HG03378 (cell line): Measurements from ENCODE around the gene VSIR.

Source experiments
- ATAC-seq: cut with Tn5 transposase; IDR thresholded peaks from one replicate; pipeline ENCODE4 v1.9.1; 2021; ENCODE audit warnings: mild to moderate bottlenecking, moderate library complexity; ENCODE audit not compliant: unreplicated experiment

VSIR gene

DNA sequence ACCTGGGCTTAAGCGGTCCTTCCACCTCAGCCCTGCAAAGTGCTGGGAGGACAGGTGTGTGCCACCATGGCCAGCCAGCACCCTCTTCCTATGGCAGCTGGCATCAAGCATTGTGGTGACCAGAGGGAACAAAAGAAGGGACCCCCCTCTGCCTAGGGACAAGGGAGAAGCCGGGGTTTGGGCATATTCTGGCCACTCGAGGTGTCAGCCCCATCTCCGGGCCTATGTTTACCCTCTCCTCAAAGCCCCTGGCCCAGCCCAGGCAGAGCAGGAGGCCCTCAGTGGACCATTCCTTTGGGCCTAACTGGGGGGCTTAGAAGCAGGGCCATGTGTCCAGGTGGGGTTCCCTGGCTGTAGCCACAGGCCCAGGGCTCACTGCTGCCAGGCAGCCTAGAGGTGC, 23.9 kb downstream of the VSIR start:
- ATAC-seq, result no peak

- ATAC-seq, result no peak
Observed at GRCh38 chr10:71748671-71749191, 24.6 kb downstream of the VSIR start.

DNA sequence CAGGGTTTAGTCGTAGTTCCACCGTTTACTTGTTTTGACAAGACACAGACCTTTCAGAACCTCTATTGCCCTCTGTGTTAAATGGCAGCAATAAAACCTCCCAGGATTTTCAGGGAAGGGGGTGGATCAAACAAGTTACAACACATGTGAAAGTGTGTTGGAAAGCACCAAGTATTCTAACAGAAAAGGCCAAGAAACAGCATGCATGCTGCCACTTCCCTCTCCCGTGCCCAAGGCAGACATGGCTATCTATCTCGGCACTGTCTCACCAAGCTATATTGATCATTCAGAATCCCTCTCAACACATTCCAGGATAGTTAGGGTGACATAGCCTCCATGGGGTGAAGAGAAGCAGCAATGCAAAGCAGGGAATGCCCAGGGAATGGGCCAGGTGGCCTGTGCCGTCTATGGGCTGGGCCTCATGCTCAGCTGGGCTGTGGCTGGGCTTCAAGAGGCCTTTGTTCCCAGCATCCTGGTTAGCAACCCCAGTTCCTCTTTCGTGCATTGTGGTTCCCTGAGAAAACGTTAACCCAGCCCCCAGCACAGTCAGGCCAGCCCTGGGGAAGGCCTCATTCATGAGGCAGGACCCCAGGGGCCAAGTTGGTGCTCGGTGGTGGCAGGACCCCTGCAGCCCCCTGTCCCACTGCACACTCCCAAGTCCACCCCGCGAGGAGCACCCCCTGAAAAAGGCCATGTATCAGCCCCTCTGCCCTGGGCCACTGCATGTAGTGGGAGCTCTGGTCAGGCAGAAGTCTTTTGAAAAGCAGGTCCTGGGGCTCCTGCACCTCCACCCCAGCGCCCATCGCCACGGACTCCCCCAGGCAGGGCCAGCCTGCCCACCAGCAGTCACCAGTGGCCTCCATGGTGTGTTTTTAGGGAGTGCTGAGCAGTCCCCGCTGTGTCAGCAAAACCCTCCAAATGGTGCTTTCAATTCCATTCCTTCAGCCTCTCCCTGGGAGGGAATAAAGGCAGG, 25.5 kb downstream of the VSIR start:
- ATAC-seq, result no peak

DNA sequence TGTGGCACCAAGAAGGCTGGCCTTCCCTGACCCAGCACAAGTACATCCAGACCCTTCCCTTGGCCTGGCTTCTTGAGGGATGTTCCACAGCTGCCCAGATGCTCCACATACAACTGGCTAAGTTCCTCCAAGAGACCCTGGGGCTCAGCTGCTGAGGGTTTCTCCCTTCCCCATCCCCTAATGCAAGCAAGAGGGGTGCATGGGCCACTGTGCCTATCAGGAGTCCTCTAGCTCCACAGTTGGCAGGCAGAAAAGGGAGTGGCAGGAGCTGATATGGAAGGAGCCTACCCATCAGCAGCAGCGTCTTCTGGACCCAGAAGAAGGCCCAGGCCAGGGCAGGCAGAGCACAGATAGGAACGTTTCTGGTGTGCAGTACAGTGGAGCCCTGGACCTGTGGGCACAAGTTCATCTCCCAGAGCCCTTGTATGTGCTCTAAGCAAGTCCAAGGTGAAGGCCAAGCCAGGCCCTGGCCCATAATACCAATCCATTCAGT, 26.2 kb downstream of the VSIR start:
- no peak for ATAC-seq

GRCh38 chr10:71746344-71747037, 26.8 kb downstream of the VSIR start:
- ATAC-seq, result no peak

DNA sequence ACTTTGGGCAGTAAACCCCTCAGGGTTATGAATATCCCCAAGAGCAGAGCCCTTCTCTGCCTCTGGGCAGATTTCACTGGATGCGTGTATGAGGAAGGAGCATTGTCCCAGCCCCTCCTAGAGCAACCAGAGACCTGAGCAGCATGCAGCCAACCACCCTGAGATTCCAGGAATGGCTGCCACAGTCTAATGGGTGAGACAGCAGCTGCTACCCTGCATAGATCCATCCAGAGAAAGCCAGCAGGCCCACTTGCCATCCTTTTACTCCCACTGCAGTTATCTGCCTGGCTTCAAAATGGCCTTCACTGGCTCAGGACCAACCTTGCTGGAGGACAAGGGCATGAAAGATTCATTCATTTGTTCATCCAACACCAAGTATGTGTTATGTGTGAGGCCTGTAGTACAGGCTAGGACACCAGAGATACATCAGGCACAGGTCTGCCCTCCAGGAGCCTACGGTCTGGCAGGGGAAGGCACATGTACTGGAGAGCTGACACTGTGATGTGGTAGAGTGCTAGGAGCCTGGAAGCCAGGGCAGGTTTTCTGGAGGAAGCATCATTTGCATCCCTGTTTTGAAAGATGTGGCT, 27.6 kb downstream of the VSIR start:
- ATAC-seq, result no peak

DNA sequence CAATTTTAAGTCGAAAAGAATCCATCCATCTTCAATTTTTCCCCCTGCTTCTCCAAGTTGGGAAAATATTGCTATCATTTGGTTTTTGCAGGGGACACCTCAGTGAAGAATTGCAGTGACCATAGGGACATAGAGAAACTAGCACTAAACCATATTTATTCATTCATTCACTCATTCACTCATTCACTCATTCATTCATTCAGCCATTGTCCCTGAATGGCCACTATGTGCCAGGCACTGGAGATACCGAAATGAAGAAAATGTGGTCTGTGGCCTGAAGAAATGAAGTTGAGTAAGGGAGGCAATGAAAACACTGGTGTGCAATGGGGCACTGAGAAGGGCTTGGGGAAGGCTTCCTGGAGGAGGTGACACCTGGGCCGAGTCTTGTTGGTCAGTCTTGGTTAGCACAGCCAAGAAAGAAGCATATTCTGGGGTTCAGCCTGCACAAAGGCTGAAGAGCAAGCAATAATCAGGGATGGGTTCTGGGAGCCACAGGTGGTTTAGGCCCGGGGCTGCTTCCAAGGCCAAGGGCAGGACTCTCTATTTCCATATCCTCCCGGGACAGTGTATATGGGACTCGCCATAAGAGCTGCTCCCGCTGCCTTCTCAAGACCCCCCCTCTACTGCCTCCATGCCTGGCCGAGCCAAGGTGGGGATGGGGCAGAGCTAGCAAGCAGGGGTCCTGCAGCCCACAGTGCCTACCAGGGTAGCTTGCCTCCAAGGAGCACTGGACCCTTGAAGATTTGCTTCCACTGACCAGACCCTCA, 28.2 kb downstream of the VSIR start:
- no peak for ATAC-seq

DNA sequence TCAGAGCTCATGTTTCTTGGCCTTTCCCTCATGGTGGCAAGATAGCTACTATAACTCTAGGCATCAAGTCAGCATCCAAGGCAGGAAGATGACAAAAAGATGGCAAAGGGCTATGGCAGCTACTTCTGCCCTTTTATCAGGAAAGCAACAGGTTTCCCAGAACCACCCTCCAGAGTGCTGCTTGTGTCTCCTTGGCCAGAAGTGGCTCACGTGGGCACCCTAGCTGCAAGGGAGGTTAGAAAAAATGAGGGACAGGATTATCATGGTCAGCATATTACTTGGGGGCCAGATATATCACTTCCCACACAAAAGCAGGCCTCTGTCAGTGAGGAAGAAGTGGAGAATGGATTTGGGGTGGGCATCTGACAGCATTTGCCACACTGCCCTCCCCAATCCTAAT, 29.5 kb downstream of the VSIR start:
- ATAC-seq, result no peak

DNA sequence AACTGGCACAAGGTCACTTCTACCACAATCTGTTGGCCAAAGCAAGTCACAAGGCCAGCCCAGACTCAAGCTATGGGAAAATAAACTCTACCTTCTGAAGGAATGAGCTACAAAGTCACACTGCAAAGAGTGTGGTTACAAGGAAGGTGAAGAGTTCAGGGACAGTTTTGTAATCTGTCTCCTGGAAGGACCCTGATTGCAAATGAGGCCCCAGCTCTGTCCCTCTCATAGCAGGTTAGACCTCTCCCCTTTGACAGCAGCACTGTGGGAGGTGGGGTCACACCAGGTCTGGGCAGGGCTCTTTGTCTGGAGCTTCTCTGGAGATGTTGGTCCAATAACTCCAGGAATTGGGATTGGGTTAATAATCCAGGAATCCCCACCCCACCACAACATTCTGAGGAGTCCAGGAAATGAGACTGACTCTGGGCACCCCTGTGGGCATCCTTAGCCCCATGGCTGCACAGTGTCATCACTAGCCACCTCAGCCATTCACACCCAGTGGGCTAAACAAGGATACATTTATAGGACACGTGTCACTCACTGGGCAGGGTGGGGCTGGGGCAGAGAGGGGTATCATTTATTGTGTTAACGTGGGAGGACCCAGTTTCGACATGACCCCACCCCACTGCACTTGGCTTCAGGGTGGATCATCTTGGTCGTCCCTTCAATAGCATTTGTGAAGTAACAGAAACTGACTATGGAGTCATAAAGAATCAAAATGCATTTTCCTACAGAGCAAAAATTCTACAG, 30.1 kb downstream of the VSIR start:
- no peak for ATAC-seq

GRCh38 chr10:71742301-71743088, 30.8 kb downstream of the VSIR start:
- no peak for ATAC-seq

GRCh38 chr10:71741671-71742070, 31.6 kb downstream of the VSIR start:
- ATAC-seq, result no peak

GRCh38 chr10:71741029-71741428, 32.3 kb downstream of the VSIR start:
- no peak for ATAC-seq

GRCh38 chr10:71740069-71740653, 33.2 kb downstream of the VSIR start:
- no peak for ATAC-seq

DNA sequence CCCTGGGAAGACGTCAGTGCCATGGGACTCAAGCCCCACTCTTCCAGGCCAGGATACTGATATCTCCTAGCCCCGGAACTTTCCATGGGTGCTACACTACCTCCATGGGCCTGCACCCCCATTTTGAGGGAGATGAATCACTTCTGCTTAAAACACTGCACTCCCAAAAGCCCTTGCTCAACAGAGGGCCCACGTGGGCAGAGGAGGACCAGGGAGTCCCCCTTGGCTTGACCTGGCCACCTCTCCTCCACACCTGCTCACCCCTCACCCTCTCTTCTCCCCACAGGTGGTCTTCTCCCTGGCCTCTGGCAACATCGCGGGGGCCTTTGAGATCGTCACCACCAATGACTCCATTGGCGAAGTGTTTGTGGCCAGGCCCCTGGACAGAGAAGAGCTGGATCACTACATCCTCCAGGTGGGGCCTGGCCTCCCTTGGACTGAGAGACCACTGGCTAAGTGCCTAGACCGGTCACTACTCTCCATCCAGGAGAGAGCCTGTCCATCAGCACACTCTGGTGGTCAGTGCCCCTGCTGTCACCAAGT, 33.9 kb downstream of the VSIR start:
- ATAC-seq, result no peak

GRCh38 chr10:71737834-71738197, 35.5 kb downstream of the VSIR start:
- ATAC-seq, result no peak

DNA sequence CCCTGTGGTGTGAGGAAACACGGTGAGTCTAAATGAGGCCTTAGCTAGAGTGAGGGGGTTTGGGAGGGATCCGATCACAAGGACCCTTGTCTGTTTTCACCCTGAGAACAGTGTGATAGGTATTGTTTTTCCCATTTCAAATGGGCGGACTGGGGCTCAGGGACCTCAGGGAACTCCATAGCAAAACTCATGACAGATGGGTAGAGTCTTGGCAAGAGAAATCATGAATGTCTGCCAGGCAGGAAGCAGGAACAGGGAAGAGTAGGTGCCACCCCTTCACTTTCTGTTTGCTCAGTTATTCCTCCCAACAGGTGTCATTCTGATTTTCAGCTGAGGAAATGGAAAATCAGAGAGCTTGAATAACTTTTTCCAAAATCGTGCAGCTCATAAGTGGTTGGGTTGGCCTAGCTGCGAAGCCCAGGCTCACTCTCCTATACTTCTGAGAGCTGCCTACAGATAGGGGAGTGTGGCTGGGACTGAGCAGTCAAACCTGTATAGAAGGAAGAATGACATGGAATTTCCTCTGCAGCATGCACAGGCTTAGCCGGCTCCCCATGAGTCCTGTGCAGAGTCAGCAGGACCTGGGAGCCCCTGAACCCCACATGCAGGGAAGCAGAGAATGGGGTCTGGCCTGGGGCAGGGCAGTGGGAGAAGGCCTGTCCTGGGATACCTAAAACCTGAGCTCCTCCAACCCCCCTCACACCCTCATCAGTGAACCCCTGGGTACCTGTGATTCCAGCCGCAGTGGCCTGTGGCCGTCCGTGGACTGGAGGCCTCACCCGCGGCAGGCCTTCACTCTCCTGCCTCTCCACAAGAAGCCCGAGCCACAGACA, 36.1 kb downstream of the VSIR start:
- ATAC-seq, result no peak

- ATAC-seq, result no peak
Observed at GRCh38 chr10:71736570-71736952, 36.8 kb downstream of the VSIR start.
